ENCODE measurements around the gene RBBP8.

Gene RBBP8

GRCh38 chr18:23054553-23054952 lies 121.4 kb downstream of the RBBP8 start:
- H3K9me3 ChIP-seq (ENCODE audit: control insufficient read depth in 2 of 2, low read length in 2 of 2) = no peaks in the 10 kb centered on the region
- H3K4me3 ChIP-seq (ENCODE audit: low read length in 2 of 2) = no peak overlapping the region
- no peaks in the 10 kb centered on the region for H3K27me3 ChIP-seq (ENCODE audit: control insufficient read depth in 2 of 2, insufficient read depth in 2 of 2, low read length in 2 of 2)
- no peaks in the 10 kb centered on the region for H3K36me3 ChIP-seq (ENCODE audit: control insufficient read depth in 2 of 2, insufficient read depth in 2 of 2, low read length in 2 of 2)
- no peaks in the 10 kb centered on the region for H3K4me1 ChIP-seq (ENCODE audit: control insufficient read depth in 2 of 2, insufficient read depth in 2 of 2, low read length in 2 of 2)
- H3K9ac ChIP-seq (ENCODE audit: low read depth in 1 of 2, low read length in 2 of 2) = no peak overlapping the region
- no peak overlapping the region for H3K27ac ChIP-seq (ENCODE audit: low read depth in 2 of 2, low read length in 2 of 2)

GRCh38 chr18:23056315-23056714 lies 123.2 kb downstream of the RBBP8 start:
- Histone ChIP-seq H3K4me1 (ENCODE audit: control insufficient read depth in 2 of 2, insufficient read depth in 2 of 2, low read length in 2 of 2) (no peaks in the 10 kb centered on the region), H3K9me3 (ENCODE audit: control insufficient read depth in 2 of 2, low read length in 2 of 2) (no peaks in the 10 kb centered on the region), H3K4me3 (ENCODE audit: low read length in 2 of 2) (no peak overlapping the region), H3K9ac (ENCODE audit: low read depth in 1 of 2, low read length in 2 of 2) (no peak overlapping the region), H3K27ac (ENCODE audit: low read depth in 2 of 2, low read length in 2 of 2) (no peak overlapping the region), H3K27me3 (ENCODE audit: control insufficient read depth in 2 of 2, insufficient read depth in 2 of 2, low read length in 2 of 2) (no peaks in the 10 kb centered on the region), H3K36me3 (ENCODE audit: control insufficient read depth in 2 of 2, insufficient read depth in 2 of 2, low read length in 2 of 2) (no peaks in the 10 kb centered on the region)

DNA sequence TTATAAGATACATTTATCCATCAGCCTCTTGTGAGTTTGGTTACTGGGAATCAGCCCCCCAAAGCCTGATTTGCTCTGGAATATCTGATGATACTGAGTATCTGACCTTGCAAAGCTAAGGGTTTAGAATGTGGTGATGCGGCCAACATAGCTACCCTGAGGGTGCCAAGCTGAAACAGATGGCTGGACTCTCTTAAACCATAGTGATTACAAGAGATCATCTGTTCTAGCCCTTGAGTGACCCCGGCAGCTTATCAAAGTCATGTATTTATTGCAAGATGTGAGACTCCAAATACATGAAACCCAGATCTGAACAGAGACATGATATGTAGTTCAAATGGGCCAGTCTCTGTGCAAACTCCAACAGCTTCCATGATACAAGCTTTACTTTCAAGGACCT lies 124.0 kb downstream of the RBBP8 start:
- no peak overlapping the region for H3K27ac ChIP-seq (ENCODE audit: low read depth in 2 of 2, low read length in 2 of 2)
- no peak overlapping the region for H3K9ac ChIP-seq (ENCODE audit: low read depth in 1 of 2, low read length in 2 of 2)
- H3K9me3 ChIP-seq (ENCODE audit: control insufficient read depth in 2 of 2, low read length in 2 of 2) = no peaks in the 10 kb centered on the region
- no peaks in the 10 kb centered on the region for H3K4me1 ChIP-seq (ENCODE audit: control insufficient read depth in 2 of 2, insufficient read depth in 2 of 2, low read length in 2 of 2)
- no peaks in the 10 kb centered on the region for H3K36me3 ChIP-seq (ENCODE audit: control insufficient read depth in 2 of 2, insufficient read depth in 2 of 2, low read length in 2 of 2)
- H3K27me3 ChIP-seq (ENCODE audit: control insufficient read depth in 2 of 2, insufficient read depth in 2 of 2, low read length in 2 of 2) = no peaks in the 10 kb centered on the region
- no peak overlapping the region for H3K4me3 ChIP-seq (ENCODE audit: low read length in 2 of 2)

- no peaks in the 10 kb centered on the region for H3K36me3 ChIP-seq (ENCODE audit: control insufficient read depth in 2 of 2, insufficient read depth in 2 of 2, low read length in 2 of 2)
- H3K9ac ChIP-seq (ENCODE audit: low read depth in 1 of 2, low read length in 2 of 2) = no peak overlapping the region
- H3K4me1 ChIP-seq (ENCODE audit: control insufficient read depth in 2 of 2, insufficient read depth in 2 of 2, low read length in 2 of 2) = no peaks in the 10 kb centered on the region
- H3K9me3 ChIP-seq (ENCODE audit: control insufficient read depth in 2 of 2, low read length in 2 of 2) = peaks cover 0 to 3% of the 10 kb centered on the region in 2 donors
- no peak overlapping the region for H3K4me3 ChIP-seq (ENCODE audit: low read length in 2 of 2)
- H3K27ac ChIP-seq (ENCODE audit: low read depth in 2 of 2, low read length in 2 of 2) = no peak overlapping the region
- no peaks in the 10 kb centered on the region for H3K27me3 ChIP-seq (ENCODE audit: control insufficient read depth in 2 of 2, insufficient read depth in 2 of 2, low read length in 2 of 2)
Observed at GRCh38 chr18:23058746-23059415, 125.8 kb downstream of the RBBP8 start.

- no peak overlapping the region for H3K27ac ChIP-seq (ENCODE audit: low read depth in 2 of 2, low read length in 2 of 2)
- peaks cover 0 to 3% of the 10 kb centered on the region in 2 donors for H3K9me3 ChIP-seq (ENCODE audit: control insufficient read depth in 2 of 2, low read length in 2 of 2)
- no peaks in the 10 kb centered on the region for H3K36me3 ChIP-seq (ENCODE audit: control insufficient read depth in 2 of 2, insufficient read depth in 2 of 2, low read length in 2 of 2)
- no peaks in the 10 kb centered on the region for H3K27me3 ChIP-seq (ENCODE audit: control insufficient read depth in 2 of 2, insufficient read depth in 2 of 2, low read length in 2 of 2)
- H3K4me3 ChIP-seq (ENCODE audit: low read length in 2 of 2) = no peak overlapping the region
- no peak overlapping the region for H3K9ac ChIP-seq (ENCODE audit: low read depth in 1 of 2, low read length in 2 of 2)
- no peaks in the 10 kb centered on the region for H3K4me1 ChIP-seq (ENCODE audit: control insufficient read depth in 2 of 2, insufficient read depth in 2 of 2, low read length in 2 of 2)
Observed at GRCh38 chr18:23059541-23060465, 126.7 kb downstream of the RBBP8 start.

GRCh38 chr18:23062011-23062410 lies 128.9 kb downstream of the RBBP8 start:
- no peaks in the 10 kb centered on the region for H3K36me3 ChIP-seq (ENCODE audit: control insufficient read depth in 2 of 2, insufficient read depth in 2 of 2, low read length in 2 of 2)

DNA sequence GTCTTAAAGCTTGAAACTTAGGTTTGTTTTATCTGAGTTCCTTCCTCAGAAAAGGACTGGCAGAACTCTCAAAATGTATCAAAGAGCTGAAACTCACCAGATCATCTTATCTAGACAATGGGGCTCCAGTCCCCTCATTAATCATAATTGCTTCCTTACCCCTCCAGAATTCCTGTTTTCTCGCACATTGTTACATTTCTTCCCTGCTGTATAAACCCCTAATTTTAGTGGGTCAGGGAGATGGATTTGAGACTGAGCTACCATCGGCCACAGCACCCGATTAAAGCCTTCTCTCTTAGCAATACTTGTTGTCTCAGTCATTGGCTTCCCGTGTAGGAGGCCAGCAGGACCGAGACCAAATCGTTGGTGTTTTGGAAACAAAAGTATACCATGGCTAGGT lies 130.4 kb downstream of the RBBP8 start:
- Histone ChIP-seq H3K9ac (ENCODE audit: low read depth in 1 of 2, low read length in 2 of 2) (no peak overlapping the region), H3K9me3 (ENCODE audit: control insufficient read depth in 2 of 2, low read length in 2 of 2) (peaks cover 0 to 3% of the 10 kb centered on the region in 2 donors), H3K27ac (ENCODE audit: low read depth in 2 of 2, low read length in 2 of 2) (no peak overlapping the region), H3K27me3 (ENCODE audit: control insufficient read depth in 2 of 2, insufficient read depth in 2 of 2, low read length in 2 of 2) (no peaks in the 10 kb centered on the region), H3K4me1 (ENCODE audit: control insufficient read depth in 2 of 2, insufficient read depth in 2 of 2, low read length in 2 of 2) (peaks cover 0 to 4% of the 10 kb centered on the region in 2 donors), H3K4me3 (ENCODE audit: low read length in 2 of 2) (no peak overlapping the region), H3K36me3 (ENCODE audit: control insufficient read depth in 2 of 2, insufficient read depth in 2 of 2, low read length in 2 of 2) (no peaks in the 10 kb centered on the region)

More at GRCh38 chr18:23062011-23062410, 128.9 kb downstream of the RBBP8 start:
- peaks cover 0 to 3% of the 10 kb centered on the region in 2 donors for H3K9me3 ChIP-seq (ENCODE audit: control insufficient read depth in 2 of 2, low read length in 2 of 2)
- H3K4me3 ChIP-seq (ENCODE audit: low read length in 2 of 2) = no peak overlapping the region
- H3K27me3 ChIP-seq (ENCODE audit: control insufficient read depth in 2 of 2, insufficient read depth in 2 of 2, low read length in 2 of 2) = no peaks in the 10 kb centered on the region
- no peak overlapping the region for H3K9ac ChIP-seq (ENCODE audit: low read depth in 1 of 2, low read length in 2 of 2)
- H3K4me1 ChIP-seq (ENCODE audit: control insufficient read depth in 2 of 2, insufficient read depth in 2 of 2, low read length in 2 of 2) = no peaks in the 10 kb centered on the region
- no peak overlapping the region for H3K27ac ChIP-seq (ENCODE audit: low read depth in 2 of 2, low read length in 2 of 2)

- no peak overlapping the region for H3K9ac ChIP-seq (ENCODE audit: low read depth in 1 of 2, low read length in 2 of 2)
- peaks cover 0 to 4% of the 10 kb centered on the region in 2 donors for H3K4me1 ChIP-seq (ENCODE audit: control insufficient read depth in 2 of 2, insufficient read depth in 2 of 2, low read length in 2 of 2)
- H3K27ac ChIP-seq (ENCODE audit: low read depth in 2 of 2, low read length in 2 of 2) = no peak overlapping the region
- no peaks in the 10 kb centered on the region for H3K27me3 ChIP-seq (ENCODE audit: control insufficient read depth in 2 of 2, insufficient read depth in 2 of 2, low read length in 2 of 2)
- H3K9me3 ChIP-seq (ENCODE audit: control insufficient read depth in 2 of 2, low read length in 2 of 2) = peaks cover 0 to 3% of the 10 kb centered on the region in 2 donors
- H3K36me3 ChIP-seq (ENCODE audit: control insufficient read depth in 2 of 2, insufficient read depth in 2 of 2, low read length in 2 of 2) = no peaks in the 10 kb centered on the region
- no peak overlapping the region for H3K4me3 ChIP-seq (ENCODE audit: low read length in 2 of 2)
Observed at GRCh38 chr18:23065234-23065806, 132.2 kb downstream of the RBBP8 start.

GRCh38 chr18:23066060-23066459 lies 132.9 kb downstream of the RBBP8 start:
- no peaks in the 10 kb centered on the region for H3K36me3 ChIP-seq (ENCODE audit: control insufficient read depth in 2 of 2, insufficient read depth in 2 of 2, low read length in 2 of 2)
- H3K4me3 ChIP-seq (ENCODE audit: low read length in 2 of 2) = no peak overlapping the region
- H3K27me3 ChIP-seq (ENCODE audit: control insufficient read depth in 2 of 2, insufficient read depth in 2 of 2, low read length in 2 of 2) = no peaks in the 10 kb centered on the region
- H3K4me1 ChIP-seq (ENCODE audit: control insufficient read depth in 2 of 2, insufficient read depth in 2 of 2, low read length in 2 of 2) = peaks cover 0 to 4% of the 10 kb centered on the region in 2 donors
- no peak overlapping the region for H3K27ac ChIP-seq (ENCODE audit: low read depth in 2 of 2, low read length in 2 of 2)
- peaks cover 0 to 3% of the 10 kb centered on the region in 2 donors for H3K9me3 ChIP-seq (ENCODE audit: control insufficient read depth in 2 of 2, low read length in 2 of 2)
- no peak overlapping the region for H3K9ac ChIP-seq (ENCODE audit: low read depth in 1 of 2, low read length in 2 of 2)

GRCh38 chr18:23066504-23067039 lies 133.4 kb downstream of the RBBP8 start:
- H3K9me3 ChIP-seq (ENCODE audit: control insufficient read depth in 2 of 2, low read length in 2 of 2) = peaks cover 0 to 3% of the 10 kb centered on the region in 2 donors
- H3K4me1 ChIP-seq (ENCODE audit: control insufficient read depth in 2 of 2, insufficient read depth in 2 of 2, low read length in 2 of 2) = peaks cover 0 to 4% of the 10 kb centered on the region in 2 donors
- H3K4me3 ChIP-seq (ENCODE audit: low read length in 2 of 2) = no peak overlapping the region
- H3K9ac ChIP-seq (ENCODE audit: low read depth in 1 of 2, low read length in 2 of 2) = no peak overlapping the region
- H3K27ac ChIP-seq (ENCODE audit: low read depth in 2 of 2, low read length in 2 of 2) = no peak overlapping the region
- H3K36me3 ChIP-seq (ENCODE audit: control insufficient read depth in 2 of 2, insufficient read depth in 2 of 2, low read length in 2 of 2) = no peaks in the 10 kb centered on the region
- no peaks in the 10 kb centered on the region for H3K27me3 ChIP-seq (ENCODE audit: control insufficient read depth in 2 of 2, insufficient read depth in 2 of 2, low read length in 2 of 2)

Data from mucosa of rectum (tissue), 2 donors.